ENCODE measurements around the gene FBXW4. TPM values are rescaled to one million over a fixed set of nuclear protein-coding genes. Genes with fewer than 3 reads are reported as not detected.
A peak's percentile ranks its signal among the peaks of the same experiment; 100 is the strongest.

Gene FBXW4
- polyA plus RNA-seq, 2 of the 4 experiments (the other 2 are of a cell fraction): 24.0 to 41.1 TPM

DNA sequence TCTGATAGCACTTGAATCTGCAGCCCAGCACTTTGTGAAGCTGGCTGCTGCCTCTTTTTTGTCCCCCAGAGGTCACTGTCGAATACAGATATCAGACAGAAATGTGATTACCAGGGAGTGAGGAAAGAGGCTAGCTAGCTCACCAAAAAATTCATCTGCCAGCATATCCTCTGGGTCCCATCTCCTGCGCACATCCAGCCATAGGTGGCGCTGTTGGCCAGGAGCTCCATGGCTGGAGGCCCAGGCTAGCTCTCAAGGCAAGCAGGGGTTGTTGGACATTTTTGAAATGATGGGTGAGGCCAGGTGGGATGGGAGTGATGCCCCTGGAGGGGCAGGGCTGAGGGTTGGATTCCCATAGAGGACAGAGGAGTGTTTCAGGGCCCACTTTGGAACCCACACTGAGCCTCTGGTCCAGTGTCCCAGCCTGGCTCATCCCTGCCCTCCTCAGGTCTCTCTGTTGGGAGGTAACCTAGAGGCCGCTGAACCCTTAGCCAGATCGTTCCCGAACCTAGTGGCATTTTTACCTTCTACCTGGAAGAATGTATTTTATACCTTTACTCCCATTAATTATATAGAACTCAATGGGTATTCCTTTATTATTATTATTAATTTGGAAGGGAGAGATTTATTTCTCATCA is 92.1 kb downstream of the FBXW4 start:
- Histone ChIP-seq H3K4me2 (no peak overlapping the region), H3K9me3 (no peaks in the 10 kb centered on the region), H3K4me3 (no peak overlapping the region), H3K4me1 (no peaks in the 10 kb centered on the region), H3K27ac (no peak overlapping the region)
- peak; percentile 79 to 86 for DNase-seq (ENCODE audit: low read depth in 1 of 2, low spot score in 1 of 2)
- peak; percentile 39 for FAIRE-seq
- ChIA-PET CTCF (interaction anchor here (0.5 to 8.8 kb wide), 27 partner anchors 9 to 466 kb away, joined by 3 to 106 read pairs (median 4); partner anchors contain the start of genes DPCD, KCNIP2, NPM3 and POLL), POLR2A (interaction anchor here (1.2 kb wide), 1 partner anchor 8 kb away, joined by 3 read pairs; no protein-coding TSS in a partner anchor)
- ATAC-seq: peak; percentile 88 to 98
- 40% methylated on average over 6 of the region's 6 CpGs for WGBS (ENCODE audit: missing lambda C conversion rate)
- TF ChIP-seq TP53 (CRISPR knock-in tag; IDR thresholded peaks at IDR 0.05): no peak
- TF ChIP-seq BHLHE40 (IDR thresholded peaks at IDR 0.05; ENCODE audit: low read depth, low read length): no peak
- TF ChIP-seq, protein P1, sequence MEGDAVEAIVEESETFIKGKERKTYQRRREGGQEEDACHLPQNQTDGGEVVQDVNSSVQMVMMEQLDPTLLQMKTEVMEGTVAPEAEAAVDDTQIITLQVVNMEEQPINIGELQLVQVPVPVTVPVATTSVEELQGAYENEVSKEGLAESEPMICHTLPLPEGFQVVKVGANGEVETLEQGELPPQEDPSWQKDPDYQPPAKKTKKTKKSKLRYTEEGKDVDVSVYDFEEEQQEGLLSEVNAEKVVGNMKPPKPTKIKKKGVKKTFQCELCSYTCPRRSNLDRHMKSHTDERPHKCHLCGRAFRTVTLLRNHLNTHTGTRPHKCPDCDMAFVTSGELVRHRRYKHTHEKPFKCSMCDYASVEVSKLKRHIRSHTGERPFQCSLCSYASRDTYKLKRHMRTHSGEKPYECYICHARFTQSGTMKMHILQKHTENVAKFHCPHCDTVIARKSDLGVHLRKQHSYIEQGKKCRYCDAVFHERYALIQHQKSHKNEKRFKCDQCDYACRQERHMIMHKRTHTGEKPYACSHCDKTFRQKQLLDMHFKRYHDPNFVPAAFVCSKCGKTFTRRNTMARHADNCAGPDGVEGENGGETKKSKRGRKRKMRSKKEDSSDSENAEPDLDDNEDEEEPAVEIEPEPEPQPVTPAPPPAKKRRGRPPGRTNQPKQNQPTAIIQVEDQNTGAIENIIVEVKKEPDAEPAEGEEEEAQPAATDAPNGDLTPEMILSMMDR (IDR thresholded peaks at IDR 0.05): peak; percentile 78
- no peak for TF ChIP-seq NR3C1 (IDR thresholded peaks at IDR 0.05)
- TF ChIP-seq, protein P2, sequence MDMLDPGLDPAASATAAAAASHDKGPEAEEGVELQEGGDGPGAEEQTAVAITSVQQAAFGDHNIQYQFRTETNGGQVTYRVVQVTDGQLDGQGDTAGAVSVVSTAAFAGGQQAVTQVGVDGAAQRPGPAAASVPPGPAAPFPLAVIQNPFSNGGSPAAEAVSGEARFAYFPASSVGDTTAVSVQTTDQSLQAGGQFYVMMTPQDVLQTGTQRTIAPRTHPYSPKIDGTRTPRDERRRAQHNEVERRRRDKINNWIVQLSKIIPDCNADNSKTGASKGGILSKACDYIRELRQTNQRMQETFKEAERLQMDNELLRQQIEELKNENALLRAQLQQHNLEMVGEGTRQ (IDR thresholded peaks at IDR 0.05): no peak
- TF ChIP-seq HOXB5 (CRISPR knock-in tag; IDR thresholded peaks at IDR 0.05): no peak
- no peak for TF ChIP-seq HOXA7 (CRISPR knock-in tag; IDR thresholded peaks at IDR 0.05)
- no peak for TF ChIP-seq MAZ (IDR thresholded peaks at IDR 0.05; ENCODE audit: borderline replicate concordance, low read depth, low read length)
- TF ChIP-seq RAD21 (conservative IDR thresholded peaks at IDR 0.05 in 1 of 2, IDR thresholded peaks at IDR 0.05 in 1 of 2): peak; percentile 72 to 76
- TF ChIP-seq NFE2L2 (conservative IDR thresholded peaks at IDR 0.05; ENCODE audit: low read length): no peak
- TF ChIP-seq, protein P3, sequence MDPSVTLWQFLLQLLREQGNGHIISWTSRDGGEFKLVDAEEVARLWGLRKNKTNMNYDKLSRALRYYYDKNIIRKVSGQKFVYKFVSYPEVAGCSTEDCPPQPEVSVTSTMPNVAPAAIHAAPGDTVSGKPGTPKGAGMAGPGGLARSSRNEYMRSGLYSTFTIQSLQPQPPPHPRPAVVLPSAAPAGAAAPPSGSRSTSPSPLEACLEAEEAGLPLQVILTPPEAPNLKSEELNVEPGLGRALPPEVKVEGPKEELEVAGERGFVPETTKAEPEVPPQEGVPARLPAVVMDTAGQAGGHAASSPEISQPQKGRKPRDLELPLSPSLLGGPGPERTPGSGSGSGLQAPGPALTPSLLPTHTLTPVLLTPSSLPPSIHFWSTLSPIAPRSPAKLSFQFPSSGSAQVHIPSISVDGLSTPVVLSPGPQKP (IDR thresholded peaks at IDR 0.05; ENCODE audit: low read depth, low read length): no peak
- TF ChIP-seq SMC3 (IDR thresholded peaks at IDR 0.05): peak; percentile 46; the same call in 2 of the 3 replicates
- TF ChIP-seq, protein P4, sequence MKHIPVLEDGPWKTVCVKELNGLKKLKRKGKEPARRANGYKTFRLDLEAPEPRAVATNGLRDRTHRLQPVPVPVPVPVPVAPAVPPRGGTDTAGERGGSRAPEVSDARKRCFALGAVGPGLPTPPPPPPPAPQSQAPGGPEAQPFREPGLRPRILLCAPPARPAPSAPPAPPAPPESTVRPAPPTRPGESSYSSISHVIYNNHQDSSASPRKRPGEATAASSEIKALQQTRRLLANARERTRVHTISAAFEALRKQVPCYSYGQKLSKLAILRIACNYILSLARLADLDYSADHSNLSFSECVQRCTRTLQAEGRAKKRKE (CRISPR knock-in tag; IDR thresholded peaks at IDR 0.05; ENCODE audit: low read depth): no peak
- no peak for TF ChIP-seq EP300 (IDR thresholded peaks at IDR 0.05)
- no peak for TF ChIP-seq GATA3 (IDR thresholded peaks at IDR 0.05; ENCODE audit: borderline replicate concordance)
- TF ChIP-seq SREBF2 (IDR thresholded peaks at IDR 0.05): no peak
- no peak for TF ChIP-seq RNF2 (IDR thresholded peaks at IDR 0.05; ENCODE audit: borderline replicate concordance, low read depth)
- TF ChIP-seq POLR2AphosphoS2 (conservative IDR thresholded peaks at IDR 0.05; ENCODE audit: low read length): no peak
- TF ChIP-seq, protein P5, sequence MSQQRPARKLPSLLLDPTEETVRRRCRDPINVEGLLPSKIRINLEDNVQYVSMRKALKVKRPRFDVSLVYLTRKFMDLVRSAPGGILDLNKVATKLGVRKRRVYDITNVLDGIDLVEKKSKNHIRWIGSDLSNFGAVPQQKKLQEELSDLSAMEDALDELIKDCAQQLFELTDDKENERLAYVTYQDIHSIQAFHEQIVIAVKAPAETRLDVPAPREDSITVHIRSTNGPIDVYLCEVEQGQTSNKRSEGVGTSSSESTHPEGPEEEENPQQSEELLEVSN (IDR thresholded peaks at IDR 0.05; ENCODE audit: borderline replicate concordance, low read depth): no peak

DNA sequence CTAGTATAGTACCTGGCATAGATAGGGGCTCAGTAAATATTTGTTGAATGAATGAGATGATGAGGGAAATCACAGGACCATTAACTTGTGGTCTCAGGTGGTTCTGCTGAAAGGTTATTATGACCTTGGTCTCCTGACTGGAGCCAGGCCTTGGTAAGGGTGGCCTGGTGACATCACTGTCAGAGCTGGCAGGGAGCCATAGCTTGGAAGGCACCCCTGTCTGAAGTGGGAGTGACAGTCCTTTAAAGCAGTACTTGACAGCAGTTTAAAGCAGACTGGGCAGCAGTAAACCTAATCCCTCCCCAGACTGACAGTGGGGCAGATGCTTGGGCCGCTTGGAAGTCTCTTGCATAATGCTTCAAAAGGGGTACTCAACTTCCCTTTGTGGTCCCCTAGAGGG is 93.4 kb downstream of the FBXW4 start:
- FAIRE-seq: no peak

More for the DNA sequence above, 93.4 kb downstream of the FBXW4 start:
- TF ChIP-seq, protein P5 (IDR thresholded peaks at IDR 0.05; ENCODE audit: borderline replicate concordance, low read depth): no peak
- TF ChIP-seq, protein P4 (CRISPR knock-in tag; IDR thresholded peaks at IDR 0.05; ENCODE audit: low read depth): no peak
- TF ChIP-seq JUN (IDR thresholded peaks at IDR 0.05): no peak
- TF ChIP-seq FOXS1 (CRISPR knock-in tag; IDR thresholded peaks at IDR 0.05): no peak
- no peak for TF ChIP-seq ZC3H11A (IDR thresholded peaks at IDR 0.05)
- TF ChIP-seq FOSB (CRISPR knock-in tag; IDR thresholded peaks at IDR 0.05): no peak
- TF ChIP-seq ZFP36 (IDR thresholded peaks at IDR 0.05; ENCODE audit: borderline replicate concordance, partially characterized antibody): no peak
- no peak for TF ChIP-seq POLR2AphosphoS2 (conservative IDR thresholded peaks at IDR 0.05; ENCODE audit: low read length)
- TF ChIP-seq SMC3 (IDR thresholded peaks at IDR 0.05): no peak
- TF ChIP-seq, protein P6, sequence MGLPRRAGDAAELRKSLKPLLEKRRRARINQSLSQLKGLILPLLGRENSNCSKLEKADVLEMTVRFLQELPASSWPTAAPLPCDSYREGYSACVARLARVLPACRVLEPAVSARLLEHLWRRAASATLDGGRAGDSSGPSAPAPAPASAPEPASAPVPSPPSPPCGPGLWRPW (IDR thresholded peaks at IDR 0.05): no peak
- ChIA-PET CTCF (interaction anchor here (0.7 to 8.8 kb wide), 11 partner anchors 8 to 472 kb away, joined by 3 to 106 read pairs (median 6); partner anchors contain the start of gene NPM3), POLR2A (no interaction called here)
- WGBS (ENCODE audit: missing lambda C conversion rate): 67% methylated on average over 1 of the region's 1 CpG
- DNase-seq (ENCODE audit: low read depth in 1 of 2, low spot score in 1 of 2) (no peak), ATAC-seq (no peak)
- H3K9me3 ChIP-seq: no peaks in the 10 kb centered on the region
- H3K4me2 ChIP-seq: no peak overlapping the region
- H3K4me1 ChIP-seq: no peaks in the 10 kb centered on the region
- H3K27ac ChIP-seq: no peak overlapping the region
- no peak overlapping the region for H3K4me3 ChIP-seq
